ENCODE data around the gene LMTK2.

The LMTK2 gene

DNA sequence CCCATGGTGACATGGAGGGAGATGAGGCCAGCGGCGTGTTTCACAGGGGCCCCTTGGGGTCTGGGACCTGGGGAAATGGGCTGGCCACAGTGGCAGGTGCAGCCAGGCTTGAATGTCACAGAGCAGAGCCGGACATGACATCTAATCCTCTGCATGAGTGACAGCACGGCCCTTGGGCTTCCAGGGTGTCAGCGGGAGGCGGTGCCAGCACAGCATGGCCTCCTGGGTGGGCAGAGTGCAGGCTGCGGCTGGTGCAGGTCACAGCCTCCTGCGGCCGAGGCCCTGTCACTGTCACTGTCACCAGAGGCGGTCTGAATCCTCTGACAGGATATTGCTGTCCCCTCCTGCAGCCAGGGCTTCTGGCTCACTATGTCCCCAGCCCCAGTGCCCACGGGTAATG, 122.8 kb downstream of the LMTK2 start:
- Mint-ChIP-seq H3K36me3 (ENCODE audit: low read depth) (peaks cover 14% of the 10 kb centered on the region), H3K9me3 (no peaks in the 10 kb centered on the region), H3K4me1 (ENCODE audit: low read depth) (no peaks in the 10 kb centered on the region), H3K4me3 (no peak overlapping the region), H3K27me3 (ENCODE audit: low read depth) (no peaks in the 10 kb centered on the region), H3K27ac (no peak overlapping the region)

- Mint-ChIP-seq H3K9me3 (no peaks in the 10 kb centered on the region), H3K36me3 (ENCODE audit: low read depth) (peaks cover 15% of the 10 kb centered on the region), H3K4me1 (ENCODE audit: low read depth) (no peaks in the 10 kb centered on the region), H3K27me3 (ENCODE audit: low read depth) (no peaks in the 10 kb centered on the region), H3K27ac (no peak overlapping the region), H3K4me3 (no peak overlapping the region)
Observed at GRCh38 chr7:98229991-98230745, 123.5 kb downstream of the LMTK2 start.

GRCh38 chr7:98230746-98231471, 124.2 kb downstream of the LMTK2 start:
- Mint-ChIP-seq H3K4me3 (no peak overlapping the region), H3K27ac (no peak overlapping the region), H3K36me3 (ENCODE audit: low read depth) (peaks cover 11% of the 10 kb centered on the region), H3K9me3 (no peaks in the 10 kb centered on the region), H3K4me1 (ENCODE audit: low read depth) (no peaks in the 10 kb centered on the region), H3K27me3 (ENCODE audit: low read depth) (no peaks in the 10 kb centered on the region)

DNA sequence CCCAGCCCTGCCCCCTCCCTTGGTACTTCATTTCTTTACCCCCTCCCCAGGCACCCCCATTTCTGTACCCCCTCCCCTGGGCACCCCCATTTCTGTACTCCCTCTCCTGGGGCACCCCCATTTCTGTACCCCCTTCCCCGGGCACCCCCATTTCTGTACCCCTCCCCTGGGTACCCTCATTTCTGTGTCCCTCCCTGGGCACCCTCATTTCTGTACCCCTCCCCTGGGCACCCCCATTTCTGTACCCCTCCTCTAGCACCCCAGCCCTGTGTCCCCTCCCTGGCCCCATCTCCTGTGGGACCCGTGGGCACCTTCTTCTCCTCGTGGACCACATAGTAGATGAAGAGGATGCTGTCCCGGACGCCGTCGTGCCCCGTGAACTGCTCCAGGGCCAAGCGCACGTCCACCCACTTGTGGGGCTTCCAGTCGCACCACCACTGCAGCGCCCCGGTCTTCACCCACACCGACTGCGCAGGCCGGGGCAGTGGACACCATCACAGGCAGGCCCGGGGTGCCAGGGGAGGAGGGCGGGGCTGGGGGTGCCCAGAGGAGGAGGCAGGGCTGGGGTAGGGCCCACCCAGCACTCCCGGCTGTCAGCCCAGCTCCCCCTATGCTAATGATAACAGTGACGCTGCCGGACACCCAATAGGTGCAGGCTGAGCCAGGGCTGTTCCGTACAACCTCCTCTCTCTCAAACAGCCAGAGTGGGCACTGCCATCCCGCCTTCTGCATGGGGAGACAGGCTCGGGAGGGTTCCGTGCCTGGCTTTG, 125.0 kb downstream of the LMTK2 start:
- H3K4me3 Mint-ChIP-seq = no peak overlapping the region
- peaks cover 7% of the 10 kb centered on the region for H3K36me3 Mint-ChIP-seq (ENCODE audit: low read depth)
- H3K9me3 Mint-ChIP-seq = no peaks in the 10 kb centered on the region
- H3K27me3 Mint-ChIP-seq (ENCODE audit: low read depth) = no peaks in the 10 kb centered on the region
- H3K4me1 Mint-ChIP-seq (ENCODE audit: low read depth) = no peaks in the 10 kb centered on the region
- no peak overlapping the region for H3K27ac Mint-ChIP-seq

DNA sequence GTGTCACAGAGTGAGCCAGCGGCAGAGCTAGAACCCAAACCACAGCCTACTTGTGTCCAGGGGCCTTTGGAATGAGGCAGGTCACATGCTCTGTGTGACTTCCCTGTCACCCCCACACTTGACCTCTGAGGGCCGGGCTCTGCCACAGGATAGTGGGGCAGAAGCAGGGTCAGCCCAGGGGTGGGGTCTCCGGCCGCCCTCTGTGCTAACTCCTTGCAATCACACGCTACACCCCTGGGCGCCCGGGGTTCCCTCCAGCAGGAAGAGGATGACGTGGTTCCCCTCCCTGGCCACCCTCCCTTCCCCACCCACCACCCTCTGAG, 125.6 kb downstream of the LMTK2 start:
- peaks cover 10% of the 10 kb centered on the region for H3K36me3 Mint-ChIP-seq (ENCODE audit: low read depth)

DNA sequence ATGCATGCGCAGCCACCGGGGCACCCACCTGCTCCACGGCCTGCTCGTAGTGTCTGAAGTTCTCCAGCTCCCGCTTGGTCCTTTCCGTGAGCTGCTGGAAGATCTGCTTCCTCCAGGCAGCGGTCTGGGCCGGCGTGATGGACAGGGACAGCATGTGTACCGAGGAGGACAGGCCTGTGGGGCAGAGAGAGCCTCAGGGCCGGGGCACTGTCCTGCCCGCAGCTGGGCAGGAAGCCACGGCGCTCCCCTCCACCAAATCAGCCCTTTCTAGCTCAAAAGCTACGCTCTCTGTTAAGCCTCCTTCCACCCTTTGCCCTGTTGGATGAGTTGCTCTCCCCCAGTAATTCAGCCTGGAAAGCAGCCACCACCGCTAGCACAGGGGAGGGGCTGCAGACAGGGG, 126.1 kb downstream of the LMTK2 start:
- Mint-ChIP-seq H3K36me3 (ENCODE audit: low read depth) (peaks cover 8% of the 10 kb centered on the region), H3K4me1 (ENCODE audit: low read depth) (no peaks in the 10 kb centered on the region), H3K9me3 (no peaks in the 10 kb centered on the region), H3K27ac (no peak overlapping the region), H3K27me3 (ENCODE audit: low read depth) (no peaks in the 10 kb centered on the region), H3K4me3 (no peak overlapping the region)

More for the DNA sequence above, 125.6 kb downstream of the LMTK2 start:
- Mint-ChIP-seq H3K27me3 (ENCODE audit: low read depth) (no peaks in the 10 kb centered on the region), H3K4me3 (no peak overlapping the region), H3K27ac (no peak overlapping the region), H3K4me1 (ENCODE audit: low read depth) (no peaks in the 10 kb centered on the region), H3K9me3 (no peaks in the 10 kb centered on the region)

- no peaks in the 10 kb centered on the region for H3K4me1 Mint-ChIP-seq (ENCODE audit: low read depth)
- H3K27me3 Mint-ChIP-seq (ENCODE audit: low read depth) = no peaks in the 10 kb centered on the region
- H3K9me3 Mint-ChIP-seq = no peaks in the 10 kb centered on the region
- peaks cover 5% of the 10 kb centered on the region for H3K36me3 Mint-ChIP-seq (ENCODE audit: low read depth)
- H3K4me3 Mint-ChIP-seq = no peak overlapping the region
- H3K27ac Mint-ChIP-seq = no peak overlapping the region
Observed at GRCh38 chr7:98233219-98234070, 126.8 kb downstream of the LMTK2 start.

DNA sequence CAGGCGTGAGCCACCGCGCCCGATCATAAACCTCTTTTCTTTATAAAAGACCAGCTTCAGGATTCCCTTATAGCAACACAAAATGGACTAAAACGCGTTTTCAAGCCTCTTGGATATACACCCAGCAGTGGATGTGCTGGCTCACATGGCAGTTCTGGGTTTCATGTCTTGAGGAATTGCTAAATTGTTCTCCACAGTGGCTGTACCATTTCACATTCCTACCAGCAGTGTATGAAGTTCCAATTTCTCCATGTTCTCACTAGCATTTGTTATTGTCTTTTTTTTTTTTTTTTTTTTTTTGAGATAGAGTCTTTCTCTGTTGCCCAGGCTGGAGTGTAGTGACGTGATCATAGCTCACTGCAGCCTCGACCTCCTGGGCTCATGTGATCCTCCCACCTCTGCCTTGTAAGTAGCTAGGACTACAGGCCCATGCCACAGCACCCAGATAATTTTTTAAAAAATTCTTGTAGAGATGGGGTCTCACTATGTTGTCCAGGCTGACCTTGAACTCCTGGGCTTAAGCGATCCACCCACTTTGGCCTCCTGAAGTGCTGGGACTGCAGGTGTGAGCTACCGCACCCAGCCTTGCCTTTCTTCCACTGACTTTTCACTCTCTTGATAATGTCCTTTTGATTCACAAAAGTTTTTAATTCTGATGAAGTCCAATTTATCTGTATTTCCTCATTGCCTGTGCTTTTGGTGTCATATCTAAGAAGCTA, 127.9 kb downstream of the LMTK2 start:
- H3K4me1 Mint-ChIP-seq (ENCODE audit: low read depth) = no peaks in the 10 kb centered on the region
- H3K27ac Mint-ChIP-seq = no peak overlapping the region
- H3K36me3 Mint-ChIP-seq (ENCODE audit: low read depth) = peaks cover 9% of the 10 kb centered on the region
- no peak overlapping the region for H3K4me3 Mint-ChIP-seq
- no peaks in the 10 kb centered on the region for H3K27me3 Mint-ChIP-seq (ENCODE audit: low read depth)
- H3K9me3 Mint-ChIP-seq = no peaks in the 10 kb centered on the region

GRCh38 chr7:98235901-98236300, 129.2 kb downstream of the LMTK2 start:
- Mint-ChIP-seq H3K4me1 (ENCODE audit: low read depth) (no peaks in the 10 kb centered on the region), H3K27me3 (ENCODE audit: low read depth) (no peaks in the 10 kb centered on the region), H3K9me3 (no peaks in the 10 kb centered on the region), H3K4me3 (no peak overlapping the region), H3K27ac (no peak overlapping the region), H3K36me3 (ENCODE audit: low read depth) (peaks cover 13% of the 10 kb centered on the region)

- Mint-ChIP-seq H3K36me3 (ENCODE audit: low read depth) (peaks cover 18% of the 10 kb centered on the region), H3K4me3 (no peak overlapping the region), H3K27ac (no peak overlapping the region), H3K4me1 (ENCODE audit: low read depth) (no peaks in the 10 kb centered on the region), H3K27me3 (ENCODE audit: low read depth) (no peaks in the 10 kb centered on the region), H3K9me3 (no peaks in the 10 kb centered on the region)
Observed at GRCh38 chr7:98236355-98237185, 129.9 kb downstream of the LMTK2 start.

- no peaks in the 10 kb centered on the region for H3K27me3 Mint-ChIP-seq (ENCODE audit: low read depth)
- no peak overlapping the region for H3K27ac Mint-ChIP-seq
- H3K4me1 Mint-ChIP-seq (ENCODE audit: low read depth) = no peaks in the 10 kb centered on the region
- no peak overlapping the region for H3K4me3 Mint-ChIP-seq
- peaks cover 18% of the 10 kb centered on the region for H3K36me3 Mint-ChIP-seq (ENCODE audit: low read depth)
- H3K9me3 Mint-ChIP-seq = no peaks in the 10 kb centered on the region
Observed at GRCh38 chr7:98238076-98238475, 131.4 kb downstream of the LMTK2 start.

GRCh38 chr7:98238976-98239375, 132.3 kb downstream of the LMTK2 start:
- Mint-ChIP-seq H3K4me3 (no peak overlapping the region), H3K27me3 (ENCODE audit: low read depth) (no peaks in the 10 kb centered on the region), H3K27ac (no peak overlapping the region), H3K9me3 (no peaks in the 10 kb centered on the region), H3K36me3 (ENCODE audit: low read depth) (peaks cover 18% of the 10 kb centered on the region), H3K4me1 (ENCODE audit: low read depth) (no peaks in the 10 kb centered on the region)

DNA sequence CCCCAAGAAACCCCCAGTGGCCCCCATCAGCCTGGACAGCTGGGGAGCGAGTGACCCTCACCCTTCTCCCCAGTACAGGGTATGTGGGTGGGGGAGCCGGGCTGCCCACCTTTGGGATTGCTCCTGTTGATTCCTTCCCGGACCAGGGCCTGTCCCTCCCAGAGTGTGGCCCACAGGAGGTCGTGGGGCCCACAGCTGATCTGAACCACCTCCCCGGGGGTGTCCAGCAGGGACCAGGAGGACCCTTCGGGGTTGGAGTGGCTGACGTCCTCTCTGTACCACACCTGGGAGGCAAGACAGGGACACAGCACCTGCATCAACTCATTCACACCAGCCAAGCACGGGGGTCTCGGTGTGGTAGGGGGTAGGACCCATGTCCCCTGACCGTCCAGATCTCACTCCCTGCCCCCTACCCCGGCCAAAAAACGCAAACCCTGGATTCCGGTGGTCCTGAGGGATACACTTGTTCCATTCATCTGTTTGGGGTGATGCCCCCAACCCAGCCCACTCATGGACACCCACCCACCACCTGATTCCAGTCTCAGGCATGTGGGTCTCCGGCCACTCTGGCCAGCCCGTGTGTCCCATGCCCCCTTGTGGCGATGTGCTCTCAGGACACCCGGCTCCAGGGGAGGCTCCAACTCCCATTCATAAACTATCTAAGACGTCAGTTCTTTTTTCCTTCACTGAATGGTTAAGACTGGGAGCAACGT, 134.5 kb downstream of the LMTK2 start:
- no peak overlapping the region for H3K4me3 Mint-ChIP-seq
- H3K9me3 Mint-ChIP-seq = no peaks in the 10 kb centered on the region
- peaks cover 19% of the 10 kb centered on the region for H3K36me3 Mint-ChIP-seq (ENCODE audit: low read depth)
- H3K27me3 Mint-ChIP-seq (ENCODE audit: low read depth) = no peaks in the 10 kb centered on the region
- no peaks in the 10 kb centered on the region for H3K4me1 Mint-ChIP-seq (ENCODE audit: low read depth)
- H3K27ac Mint-ChIP-seq = no peak overlapping the region
